Activated CD8-positive, alpha-beta memory T cell treated with anti-CD3 and anti-CD28 coated beads for 36 hours (primary cell): ENCODE data around the gene KCTD13. TPM values are rescaled to one million over a fixed set of nuclear protein-coding genes. Genes with fewer than 3 reads are reported as not detected.

ENCODE experiments used
- CTCF ChIA-PET: fragments of 350-600 bp; sonication (Branson Sonifier 250); formaldehyde crosslinking; loops from one replicate; lab custom pipeline; 2021; ENCODE audit warnings: antibody characterized with exemption; lab: Charles Lee
- POLR2A ChIA-PET: fragments of 350-600 bp; sonication (Branson Sonifier 250); formaldehyde crosslinking; loops from one replicate; lab custom pipeline; 2021; ENCODE audit warnings: antibody characterized with exemption; lab: Charles Lee
- total RNA-seq, 2 experiments: library from RNA; stranded (reverse); gene quantifications; one replicate each; pipeline ENCODE4 v1.2.3, GENCODE V29; 2021

The KCTD13 gene
- total RNA-seq, 2 experiments from 2014 or later = 38.1 to 39.5 TPM

DNA sequence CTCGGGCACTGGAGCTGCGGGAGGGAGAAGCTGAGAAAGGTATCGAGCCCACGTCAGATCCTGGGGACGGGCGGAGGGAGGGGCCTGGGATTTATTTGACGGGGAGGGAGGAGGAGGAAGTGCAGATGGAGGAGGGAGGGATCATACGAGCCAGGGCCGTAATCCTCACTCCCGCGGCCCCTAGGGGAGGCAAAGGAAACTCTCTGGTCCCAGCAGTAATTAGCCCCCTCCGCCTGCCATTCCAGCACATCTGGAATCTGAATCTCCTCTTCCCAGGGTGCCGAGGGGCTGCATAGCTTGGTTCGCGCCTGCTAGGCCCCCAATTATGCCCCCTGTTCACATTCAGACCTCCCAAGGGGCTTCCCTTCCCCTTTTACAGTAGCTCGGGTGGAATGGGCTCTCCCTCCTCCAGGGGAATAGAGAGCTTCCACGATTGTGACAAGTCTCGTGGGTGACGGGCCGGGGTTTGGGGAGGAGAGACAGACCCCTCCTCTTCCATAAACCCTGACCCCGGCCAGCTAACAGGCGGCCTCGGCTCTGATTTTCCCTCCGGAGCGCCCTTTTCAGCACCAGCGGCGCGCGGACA, 26.4 kb downstream of the KCTD13 start, which contains the start of gene SEZ6L2:
Gene SEZ6L2, minus strand, starts transcription at position 35 of the 586 bp plus-strand sequence. CDS start 531 bp downstream, outside the sequence.
- POLR2A ChIA-PET = interaction anchor here (0.5 to 2.4 kb wide), 5 partner anchors 12 to 166 kb away, joined by 4 to 12 read pairs (median 4); partner anchors contain the start of genes ALDOA, KCTD13 and TAOK2
- CTCF ChIA-PET = interaction anchor here (0.7 to 1.2 kb wide), 3 partner anchors 51 to 133 kb away, joined by 3 to 5 read pairs (median 4); partner anchors contain the start of gene TMEM219

GRCh38 chr16:29898804-29899515, 27.1 kb downstream of the KCTD13 start:
- ChIA-PET CTCF (interaction anchor here (1.2 kb wide), 1 partner anchor 51 kb away, joined by 5 read pairs; no protein-coding TSS in a partner anchor), POLR2A (interaction anchor here (0.6 to 2.4 kb wide), 3 partner anchors 24 to 74 kb away, joined by 4 to 12 read pairs (median 4); partner anchors contain the start of genes KCTD13 and TAOK2)

DNA sequence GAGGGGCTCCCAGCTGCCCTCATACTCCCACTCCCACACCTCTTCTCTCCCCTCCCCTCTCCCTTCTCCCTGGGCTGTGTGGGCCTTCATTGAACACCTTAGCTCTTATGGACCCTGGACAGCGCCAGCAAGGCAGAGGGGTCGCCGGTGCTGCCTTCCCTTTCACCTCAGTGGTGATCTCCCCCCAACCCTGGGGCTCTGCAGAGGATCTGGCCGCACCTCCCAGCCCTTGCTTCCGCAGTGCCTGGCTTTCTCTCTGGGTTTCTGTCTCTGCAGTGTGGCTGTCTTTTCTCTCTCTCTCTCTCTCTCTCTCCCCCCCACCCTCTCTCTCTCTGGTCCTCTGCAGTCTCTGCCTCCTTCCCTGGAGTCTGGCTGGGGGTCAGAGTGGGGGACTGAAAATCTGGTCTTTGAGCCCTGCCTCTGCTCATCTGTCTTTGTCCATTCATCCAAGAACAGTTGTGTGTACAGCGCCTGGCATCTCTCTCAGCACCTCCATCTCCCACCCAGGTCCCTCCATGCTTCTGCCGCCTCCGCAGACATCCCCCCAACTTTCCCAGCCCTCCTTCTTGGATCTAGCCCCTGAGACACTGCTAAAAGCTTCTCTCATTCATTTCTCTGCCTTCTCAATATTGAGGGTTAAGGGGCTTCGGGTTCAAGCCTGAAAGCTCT, 27.8 kb downstream of the KCTD13 start:
- ChIA-PET CTCF (no interaction called here), POLR2A (interaction anchor here (0.6 kb wide), 1 partner anchor 23 kb away, joined by 4 read pairs; no protein-coding TSS in a partner anchor)

DNA sequence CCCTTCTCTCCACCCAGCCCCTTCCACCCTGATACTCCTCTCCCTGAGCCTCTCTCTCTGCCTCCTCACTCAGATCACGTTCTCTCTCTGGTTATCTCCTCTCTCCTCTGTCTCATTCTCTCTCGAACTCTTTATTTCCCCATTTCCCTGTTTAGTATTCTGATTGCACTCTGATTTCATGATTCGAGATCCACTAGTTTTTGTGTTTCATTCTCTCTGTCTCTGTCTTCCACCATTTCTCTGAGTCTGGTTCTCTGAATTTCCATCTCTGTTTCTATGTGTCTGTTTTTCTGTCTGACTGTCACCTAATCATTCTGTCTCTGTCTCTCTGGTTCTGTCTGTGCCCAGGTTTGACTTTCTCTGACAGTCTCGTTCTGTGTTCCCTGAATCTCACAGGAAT, 28.7 kb downstream of the KCTD13 start:
- ChIA-PET CTCF (no interaction called here), POLR2A (no interaction called here)

DNA sequence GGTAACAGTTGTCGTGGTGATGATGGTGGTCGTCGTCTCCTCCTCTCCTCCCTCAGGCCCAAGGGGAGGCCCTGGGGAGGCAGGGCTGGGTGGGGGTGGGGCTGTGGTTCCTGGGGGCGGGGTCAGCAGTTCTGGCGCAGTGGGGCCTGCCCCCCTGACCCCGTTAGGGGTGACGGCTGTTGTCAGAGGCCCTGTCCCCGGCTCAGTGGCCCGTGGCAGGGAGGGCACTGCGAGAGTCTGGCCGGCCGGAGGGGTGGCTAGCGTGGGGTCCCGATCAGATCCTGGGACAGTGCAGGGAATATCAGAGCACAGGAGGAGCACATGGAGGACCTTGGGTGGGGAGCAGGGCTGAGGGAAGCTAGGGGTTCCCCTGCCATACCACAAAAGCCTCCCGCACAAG, 29.2 kb downstream of the KCTD13 start:
- CTCF ChIA-PET = no interaction called here
- POLR2A ChIA-PET = no interaction called here

- ChIA-PET CTCF (interaction anchor here (0.6 kb wide), 1 partner anchor 1082 kb away, joined by 3 read pairs; no protein-coding TSS in a partner anchor), POLR2A (no interaction called here)
Measured at GRCh38 chr16:29894352-29894751, 31.7 kb downstream of the KCTD13 start.

GRCh38 chr16:29893553-29893952, 32.5 kb downstream of the KCTD13 start:
- CTCF ChIA-PET = interaction anchor here (0.6 kb wide), 1 partner anchor 1082 kb away, joined by 3 read pairs; no protein-coding TSS in a partner anchor
- POLR2A ChIA-PET = no interaction called here

DNA sequence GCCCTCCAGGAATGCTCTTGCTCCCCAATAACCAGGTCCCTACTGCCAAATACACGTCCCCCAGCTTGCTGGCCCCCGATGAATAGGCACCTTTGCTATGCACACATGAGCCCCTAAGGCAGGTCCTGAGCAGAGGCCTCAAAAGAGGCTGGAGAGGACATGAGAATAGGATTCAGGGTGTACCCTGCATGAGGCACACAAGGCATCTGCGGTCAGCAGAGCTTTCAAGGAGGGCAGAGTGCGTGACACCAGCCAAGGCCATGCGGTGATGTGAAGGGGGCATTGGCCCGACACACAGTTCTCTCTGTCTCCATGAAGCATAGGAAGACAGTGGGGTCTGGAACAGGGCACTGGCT, 33.6 kb downstream of the KCTD13 start:
- ChIA-PET CTCF (no interaction called here), POLR2A (no interaction called here)

DNA sequence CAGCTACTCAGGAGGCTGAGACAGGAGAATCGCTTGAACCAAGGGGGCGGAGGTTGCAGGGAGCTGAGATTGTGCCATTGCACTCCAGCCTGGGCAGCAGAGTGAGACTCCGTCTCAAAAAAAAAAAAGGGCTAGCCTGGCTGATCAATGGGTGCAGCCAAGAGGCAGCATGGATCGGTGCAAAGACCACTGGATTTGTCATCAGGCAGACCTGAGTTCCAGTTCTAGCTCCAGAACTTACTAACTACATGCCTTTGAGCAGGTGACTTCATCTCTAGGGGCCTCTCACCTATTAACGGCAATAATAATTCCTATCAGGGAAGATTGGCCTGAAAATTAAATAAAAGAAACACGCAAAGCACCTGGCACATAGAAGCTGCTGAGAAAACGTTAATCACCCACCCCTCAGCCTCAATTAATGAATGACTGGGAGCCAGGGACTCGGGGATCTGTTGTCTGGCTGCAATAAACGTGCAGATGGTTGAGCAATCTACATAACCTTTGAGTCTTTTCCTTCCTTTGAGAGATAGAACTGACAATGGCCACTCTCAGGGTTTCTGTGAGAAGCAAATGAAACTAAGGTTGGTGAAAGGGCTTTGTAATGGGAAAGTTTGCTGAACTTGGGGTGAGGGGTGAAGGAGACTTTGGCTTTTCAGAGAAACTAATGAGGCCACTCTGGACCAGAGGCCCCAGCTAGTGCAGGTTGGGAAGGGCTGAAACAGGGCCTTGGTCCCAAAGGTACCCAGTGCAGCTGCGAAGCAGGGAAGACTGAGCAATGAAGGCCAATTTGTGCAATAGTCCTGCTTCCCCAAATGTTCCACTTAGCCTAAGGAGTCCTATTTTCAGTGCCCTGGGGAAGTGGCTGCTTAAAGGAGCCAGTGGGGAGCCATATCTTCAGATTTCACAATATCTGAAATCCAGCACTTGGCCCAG, 34.2 kb downstream of the KCTD13 start:
- ChIA-PET CTCF (interaction anchor here (0.6 kb wide), 1 partner anchor 255 kb away, joined by 3 read pairs; no protein-coding TSS in a partner anchor), POLR2A (no interaction called here)

- ChIA-PET CTCF (interaction anchor here (0.5 kb wide), 1 partner anchor 49 kb away, joined by 5 read pairs; no protein-coding TSS in a partner anchor), POLR2A (interaction anchor here (0.6 kb wide), 1 partner anchor 213 kb away, joined by 10 read pairs; no protein-coding TSS in a partner anchor)
Measured at GRCh38 chr16:29889372-29889771, 36.7 kb downstream of the KCTD13 start.

DNA sequence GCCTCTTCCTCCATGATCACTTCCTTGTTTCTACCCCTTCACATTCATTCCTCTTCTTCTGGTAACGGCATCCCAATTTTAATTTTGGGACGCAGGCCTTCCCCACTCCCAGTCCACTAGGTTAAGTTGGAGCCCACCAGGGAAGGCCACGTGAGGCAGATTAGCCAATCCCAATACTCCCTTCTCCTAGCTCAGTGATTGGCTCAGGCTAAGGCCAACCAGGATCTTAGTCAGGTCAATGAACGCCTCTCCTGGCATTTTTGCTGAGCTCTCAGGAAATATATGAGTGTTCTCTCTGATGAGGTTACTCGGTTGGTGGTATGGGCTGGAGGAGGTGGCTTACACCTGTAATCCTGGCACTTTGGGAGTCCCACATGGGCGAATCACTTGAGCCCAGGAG, 42.0 kb downstream of the KCTD13 start:
- ChIA-PET POLR2A (no interaction called here), CTCF (no interaction called here)

GRCh38 chr16:29881050-29881449, 45.0 kb downstream of the KCTD13 start:
- POLR2A ChIA-PET = no interaction called here
- CTCF ChIA-PET = interaction anchor here (0.5 kb wide), 1 partner anchor 56 kb away, joined by 4 read pairs; no protein-coding TSS in a partner anchor

DNA sequence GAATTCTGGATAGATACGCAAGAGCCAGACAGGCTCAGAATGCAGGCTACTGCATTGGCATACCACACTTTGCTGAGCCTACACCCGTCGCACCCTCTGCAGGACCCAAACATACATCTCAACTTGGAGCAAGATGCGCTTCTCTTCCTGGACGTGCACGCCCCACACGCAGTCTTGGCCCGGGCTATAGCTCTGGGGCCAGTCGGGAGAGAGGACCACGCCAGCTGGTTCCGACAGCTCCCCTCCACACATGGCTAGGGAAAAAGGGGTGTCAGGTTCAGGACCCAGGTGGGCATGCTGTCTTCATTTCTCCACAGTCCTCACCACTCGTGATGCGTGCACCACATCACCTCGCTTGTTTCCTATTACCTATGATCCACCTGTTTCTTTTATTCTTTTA, 47.9 kb downstream of the KCTD13 start:
- POLR2A ChIA-PET = interaction anchor here (0.6 kb wide), 1 partner anchor 51 kb away, joined by 9 read pairs; no protein-coding TSS in a partner anchor
- CTCF ChIA-PET = interaction anchor here (0.5 to 2.2 kb wide), 3 partner anchors 30 to 154 kb away, joined by 3 to 6 read pairs (median 3); no protein-coding TSS in a partner anchor

DNA sequence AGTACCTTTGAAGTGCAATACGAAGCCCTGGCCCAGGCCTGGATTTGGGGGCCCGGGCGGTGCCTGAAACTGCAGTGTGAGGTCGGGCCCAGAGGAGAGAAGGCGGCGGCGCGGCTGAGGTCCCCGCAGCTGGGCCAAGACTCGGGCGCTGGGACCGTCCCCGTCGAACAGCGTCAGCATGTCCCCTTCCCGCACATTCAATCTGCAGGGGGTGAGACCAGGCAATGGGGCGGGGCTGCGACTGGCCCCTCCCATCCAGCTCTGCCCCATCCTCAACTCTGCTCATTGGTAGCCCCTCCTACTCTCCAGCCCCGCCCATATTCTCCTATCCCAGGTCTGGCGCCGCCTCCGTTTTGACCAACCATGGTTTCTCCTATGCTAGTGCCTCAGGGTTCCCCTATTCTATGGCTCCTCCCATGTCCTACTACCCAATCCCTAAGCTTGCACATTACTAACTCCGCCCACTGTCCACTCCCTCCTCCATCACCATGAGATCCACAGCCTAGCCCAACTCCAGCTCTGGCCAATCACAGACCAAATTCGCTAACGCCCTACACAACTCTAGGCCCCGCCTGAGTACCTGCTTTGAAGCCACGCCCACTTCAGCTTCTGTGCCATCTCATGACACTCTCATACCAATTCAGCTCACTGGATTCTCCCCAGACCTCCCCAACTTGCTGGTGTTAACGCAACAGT, 48.6 kb downstream of the KCTD13 start:
- ChIA-PET POLR2A (interaction anchor here (0.6 kb wide), 1 partner anchor 52 kb away, joined by 9 read pairs; no protein-coding TSS in a partner anchor), CTCF (interaction anchor here (0.5 to 2.2 kb wide), 3 partner anchors 29 to 154 kb away, joined by 3 to 6 read pairs (median 3); no protein-coding TSS in a partner anchor)

DNA sequence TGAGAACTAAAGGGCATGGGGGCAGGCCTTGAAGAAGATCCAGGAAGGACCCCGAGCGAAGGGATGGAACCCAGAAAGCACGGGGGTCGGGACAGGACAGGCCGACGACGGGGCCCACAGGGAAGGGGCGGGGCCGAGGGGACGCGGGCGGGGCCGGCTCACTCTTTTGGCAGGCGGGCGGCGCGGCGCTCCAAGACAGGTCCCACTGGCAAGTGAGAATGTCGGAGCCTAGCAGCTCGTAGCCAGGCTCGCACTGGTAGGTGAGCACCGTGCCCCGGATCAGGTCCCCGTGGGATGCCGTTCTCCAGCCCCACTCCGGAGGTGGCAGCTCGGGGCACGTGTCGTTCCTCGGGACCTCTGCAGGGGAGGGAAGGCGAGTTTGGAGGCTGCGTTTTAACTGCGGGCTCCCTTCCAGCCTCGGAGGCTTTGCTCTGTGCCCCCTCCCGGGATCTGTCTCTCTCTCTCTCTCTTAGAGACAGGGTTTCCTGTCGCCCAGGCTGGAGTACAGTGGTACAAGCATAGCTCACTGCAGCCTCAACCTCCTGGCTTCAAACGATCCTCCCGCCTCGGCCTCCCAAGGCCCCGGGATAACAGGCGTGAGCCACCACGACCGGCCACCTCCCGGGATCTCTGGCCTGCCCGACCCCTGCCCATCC, 49.3 kb downstream of the KCTD13 start:
- ChIA-PET POLR2A (no interaction called here), CTCF (interaction anchor here (1.2 to 2.2 kb wide), 2 partner anchors 28 to 155 kb away, joined by 3 to 6 read pairs; no protein-coding TSS in a partner anchor)

DNA sequence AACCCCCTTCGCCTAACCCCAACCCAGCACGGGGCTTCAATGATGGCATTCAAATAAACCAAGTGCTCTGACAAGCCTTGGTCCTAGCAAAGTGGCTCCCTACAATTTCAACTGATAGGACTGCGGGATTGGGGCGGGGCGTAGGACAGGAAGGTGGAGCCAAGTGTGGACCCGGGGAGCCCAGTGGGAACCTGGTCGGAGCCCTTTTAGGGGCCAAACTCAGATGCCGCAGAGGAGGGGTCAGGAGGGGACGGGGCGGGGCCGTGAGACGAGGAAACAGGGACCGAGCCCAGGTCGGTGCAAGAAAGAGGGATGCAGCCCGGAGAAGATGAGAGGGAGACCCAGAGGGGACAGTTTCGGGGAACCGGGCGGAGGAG, 49.8 kb downstream of the KCTD13 start:
- ChIA-PET CTCF (interaction anchor here (0.6 to 2.2 kb wide), 3 partner anchors 28 to 156 kb away, joined by 3 to 6 read pairs (median 3); no protein-coding TSS in a partner anchor), POLR2A (no interaction called here)

DNA sequence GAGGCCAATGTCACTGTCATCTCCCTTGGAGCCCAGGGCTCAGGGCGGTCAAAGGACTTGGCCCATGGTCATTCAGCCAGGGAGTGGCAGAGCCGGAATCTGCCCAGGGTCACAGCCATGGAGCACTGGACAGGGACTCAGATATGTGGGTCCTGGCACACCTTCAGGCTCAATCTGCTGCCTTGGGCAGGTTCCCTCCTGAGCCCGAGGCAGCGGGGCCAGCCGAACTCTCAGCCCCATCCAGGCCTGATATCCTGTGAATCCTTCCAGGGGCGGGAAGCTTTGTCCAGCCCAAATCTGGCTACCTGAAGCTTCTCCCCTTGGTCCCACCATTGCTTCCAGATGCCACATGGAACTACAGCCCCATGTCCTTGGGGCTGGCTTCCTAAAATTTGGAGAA, 50.8 kb downstream of the KCTD13 start:
- ChIA-PET POLR2A (interaction anchor here (0.7 kb wide), 1 partner anchor 23 kb away, joined by 4 read pairs; no protein-coding TSS in a partner anchor), CTCF (interaction anchor here (0.7 kb wide), 1 partner anchor 183 kb away, joined by 3 read pairs; no protein-coding TSS in a partner anchor)
